Measurements from ENCODE around the gene QRICH1. TPM values are rescaled to one million over a fixed set of nuclear protein-coding genes. Genes with fewer than 3 reads are reported as not detected.

The QRICH1 gene
- total and polyA plus RNA-seq, 2 of the 13 experiments (the other 11 are each of a cell fraction or from before 2014, with no cell fraction given), result 52.6 to 102 TPM

DNA sequence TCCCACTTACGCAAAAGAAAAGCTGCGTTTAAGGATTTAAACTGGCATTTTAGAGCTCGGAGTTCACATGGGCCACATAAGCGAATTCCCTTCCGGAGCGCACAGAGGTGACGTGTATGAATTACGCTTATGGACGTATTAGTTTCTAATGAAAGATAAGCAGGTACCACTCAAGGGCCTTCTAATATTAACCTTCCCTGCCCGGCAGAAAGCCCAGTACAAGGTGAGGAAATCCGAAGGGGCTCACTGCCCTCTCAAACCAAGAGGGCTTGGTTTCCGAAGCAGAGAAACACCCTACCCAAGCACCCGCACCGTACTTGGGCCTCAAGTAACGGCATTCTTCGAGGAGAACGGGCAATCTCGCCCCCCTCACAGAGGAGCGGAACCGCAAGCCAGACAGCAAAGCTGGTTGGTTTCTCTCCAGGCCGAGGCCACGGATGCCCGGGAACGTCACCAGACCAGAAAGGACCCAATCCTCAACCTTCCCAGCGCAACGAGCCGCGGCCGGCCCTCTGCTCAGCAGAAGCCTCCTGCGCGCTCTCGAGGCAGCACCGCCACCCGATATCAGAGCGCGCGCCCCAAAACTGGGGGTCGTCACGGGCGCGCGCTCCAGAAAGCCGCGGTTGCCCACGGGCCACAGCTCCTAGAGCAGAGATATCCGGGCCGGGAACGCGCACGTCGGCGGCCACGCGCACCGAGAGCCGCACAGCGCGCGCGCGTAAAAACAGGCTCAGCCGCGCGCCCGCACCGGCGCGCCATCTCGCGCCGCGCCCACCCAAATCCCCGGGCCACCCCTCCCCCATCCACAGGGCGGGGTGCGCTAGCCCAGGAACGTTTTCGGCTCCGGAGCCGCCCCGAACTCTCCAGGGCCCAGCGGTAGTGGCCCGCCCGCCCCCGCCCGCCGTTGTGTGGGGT is 676 bp downstream of the QRICH1 start (continued):
- TF ChIP-seq, protein P1, sequence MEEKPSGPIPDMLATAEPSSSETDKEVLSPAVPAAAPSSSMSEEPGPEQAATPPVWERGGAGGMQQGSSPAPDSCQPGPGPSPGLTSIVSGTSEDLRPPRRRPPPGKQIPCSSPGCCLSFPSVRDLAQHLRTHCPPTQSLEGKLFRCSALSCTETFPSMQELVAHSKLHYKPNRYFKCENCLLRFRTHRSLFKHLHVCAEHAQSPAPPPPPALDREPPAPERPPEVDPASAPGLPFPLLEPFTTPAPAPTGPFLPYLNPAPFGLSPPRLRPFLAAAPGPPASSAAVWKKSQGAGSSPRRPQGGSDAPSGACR (CRISPR knock-in tag; IDR thresholded peaks at IDR 0.05), result no peak
- TF ChIP-seq ZBTB8A (CRISPR knock-in tag; IDR thresholded peaks at IDR 0.05; ENCODE audit: borderline replicate concordance, low read depth), result peak; percentile 58; the same call in 1 of the 2 replicates
- TF ChIP-seq ZNF367 (CRISPR knock-in tag; IDR thresholded peaks at IDR 0.05; ENCODE audit: borderline replicate concordance), result no peak
- TF ChIP-seq GATA4 (IDR thresholded peaks at IDR 0.05; ENCODE audit: borderline replicate concordance, low read depth), result no peak
- TF ChIP-seq SIN3B (IDR thresholded peaks at IDR 0.05; ENCODE audit: low read length), result no peak
- TF ChIP-seq ZNF232 (CRISPR knock-in tag; IDR thresholded peaks at IDR 0.05; ENCODE audit: borderline replicate concordance), result peak; percentile 79; the same call in 1 of the 2 replicates
- TF ChIP-seq ZNF17 (CRISPR knock-in tag; IDR thresholded peaks at IDR 0.05), result no peak
- TF ChIP-seq ZNF510 (CRISPR knock-in tag; IDR thresholded peaks at IDR 0.05; ENCODE audit: low read depth), result 0 out of 2 replicates have a peak, but pooled peaks have one; percentile 56
- TF ChIP-seq, protein P2, sequence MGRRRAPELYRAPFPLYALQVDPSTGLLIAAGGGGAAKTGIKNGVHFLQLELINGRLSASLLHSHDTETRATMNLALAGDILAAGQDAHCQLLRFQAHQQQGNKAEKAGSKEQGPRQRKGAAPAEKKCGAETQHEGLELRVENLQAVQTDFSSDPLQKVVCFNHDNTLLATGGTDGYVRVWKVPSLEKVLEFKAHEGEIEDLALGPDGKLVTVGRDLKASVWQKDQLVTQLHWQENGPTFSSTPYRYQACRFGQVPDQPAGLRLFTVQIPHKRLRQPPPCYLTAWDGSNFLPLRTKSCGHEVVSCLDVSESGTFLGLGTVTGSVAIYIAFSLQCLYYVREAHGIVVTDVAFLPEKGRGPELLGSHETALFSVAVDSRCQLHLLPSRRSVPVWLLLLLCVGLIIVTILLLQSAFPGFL (CRISPR knock-in tag; IDR thresholded peaks at IDR 0.05), result no peak
- TF ChIP-seq, protein P3, sequence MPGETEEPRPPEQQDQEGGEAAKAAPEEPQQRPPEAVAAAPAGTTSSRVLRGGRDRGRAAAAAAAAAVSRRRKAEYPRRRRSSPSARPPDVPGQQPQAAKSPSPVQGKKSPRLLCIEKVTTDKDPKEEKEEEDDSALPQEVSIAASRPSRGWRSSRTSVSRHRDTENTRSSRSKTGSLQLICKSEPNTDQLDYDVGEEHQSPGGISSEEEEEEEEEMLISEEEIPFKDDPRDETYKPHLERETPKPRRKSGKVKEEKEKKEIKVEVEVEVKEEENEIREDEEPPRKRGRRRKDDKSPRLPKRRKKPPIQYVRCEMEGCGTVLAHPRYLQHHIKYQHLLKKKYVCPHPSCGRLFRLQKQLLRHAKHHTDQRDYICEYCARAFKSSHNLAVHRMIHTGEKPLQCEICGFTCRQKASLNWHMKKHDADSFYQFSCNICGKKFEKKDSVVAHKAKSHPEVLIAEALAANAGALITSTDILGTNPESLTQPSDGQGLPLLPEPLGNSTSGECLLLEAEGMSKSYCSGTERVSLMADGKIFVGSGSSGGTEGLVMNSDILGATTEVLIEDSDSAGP (CRISPR knock-in tag; IDR thresholded peaks at IDR 0.05; ENCODE audit: borderline replicate concordance), result no peak
- TF ChIP-seq ZNF207 (IDR thresholded peaks at IDR 0.05; ENCODE audit: borderline replicate concordance), result no peak
- peak; percentile 34 for TF ChIP-seq GABPB1 (CRISPR knock-in tag; IDR thresholded peaks at IDR 0.05)
- TF ChIP-seq, protein P4, sequence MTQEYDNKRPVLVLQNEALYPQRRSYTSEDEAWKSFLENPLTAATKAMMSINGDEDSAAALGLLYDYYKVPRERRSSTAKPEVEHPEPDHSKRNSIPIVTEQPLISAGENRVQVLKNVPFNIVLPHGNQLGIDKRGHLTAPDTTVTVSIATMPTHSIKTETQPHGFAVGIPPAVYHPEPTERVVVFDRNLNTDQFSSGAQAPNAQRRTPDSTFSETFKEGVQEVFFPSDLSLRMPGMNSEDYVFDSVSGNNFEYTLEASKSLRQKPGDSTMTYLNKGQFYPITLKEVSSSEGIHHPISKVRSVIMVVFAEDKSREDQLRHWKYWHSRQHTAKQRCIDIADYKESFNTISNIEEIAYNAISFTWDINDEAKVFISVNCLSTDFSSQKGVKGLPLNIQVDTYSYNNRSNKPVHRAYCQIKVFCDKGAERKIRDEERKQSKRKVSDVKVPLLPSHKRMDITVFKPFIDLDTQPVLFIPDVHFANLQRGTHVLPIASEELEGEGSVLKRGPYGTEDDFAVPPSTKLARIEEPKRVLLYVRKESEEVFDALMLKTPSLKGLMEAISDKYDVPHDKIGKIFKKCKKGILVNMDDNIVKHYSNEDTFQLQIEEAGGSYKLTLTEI (CRISPR knock-in tag; conservative IDR thresholded peaks at IDR 0.05), result no peak
- no peak for TF ChIP-seq NPAS2 (CRISPR knock-in tag; IDR thresholded peaks at IDR 0.05; ENCODE audit: borderline replicate concordance)
- TF ChIP-seq NR2F6 (IDR thresholded peaks at IDR 0.05), result no peak
- no peak for TF ChIP-seq NR2F6 (CRISPR knock-in tag; IDR thresholded peaks at IDR 0.05)
- TF ChIP-seq PAX8 (CRISPR knock-in tag; IDR thresholded peaks at IDR 0.05; ENCODE audit: borderline replicate concordance), result 0 out of 2 replicates have a peak, but pooled peaks have one; percentile 41
- no peak for TF ChIP-seq MTA3 (CRISPR knock-in tag; IDR thresholded peaks at IDR 0.05)
- TF ChIP-seq, protein P5, sequence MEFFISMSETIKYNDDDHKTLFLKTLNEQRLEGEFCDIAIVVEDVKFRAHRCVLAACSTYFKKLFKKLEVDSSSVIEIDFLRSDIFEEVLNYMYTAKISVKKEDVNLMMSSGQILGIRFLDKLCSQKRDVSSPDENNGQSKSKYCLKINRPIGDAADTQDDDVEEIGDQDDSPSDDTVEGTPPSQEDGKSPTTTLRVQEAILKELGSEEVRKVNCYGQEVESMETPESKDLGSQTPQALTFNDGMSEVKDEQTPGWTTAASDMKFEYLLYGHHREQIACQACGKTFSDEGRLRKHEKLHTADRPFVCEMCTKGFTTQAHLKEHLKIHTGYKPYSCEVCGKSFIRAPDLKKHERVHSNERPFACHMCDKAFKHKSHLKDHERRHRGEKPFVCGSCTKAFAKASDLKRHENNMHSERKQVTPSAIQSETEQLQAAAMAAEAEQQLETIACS (CRISPR knock-in tag; IDR thresholded peaks at IDR 0.05), result peak; percentile 97
- TF ChIP-seq ZNF501 (CRISPR knock-in tag; IDR thresholded peaks at IDR 0.05), result peak; percentile 34; the same call in 1 of the 2 replicates
- no peak for TF ChIP-seq ZNF747 (CRISPR knock-in tag; IDR thresholded peaks at IDR 0.05; ENCODE audit: borderline replicate concordance)
- TF ChIP-seq ASH2L (IDR thresholded peaks at IDR 0.05; ENCODE audit: insufficient read length, low read depth, low read length), result no peak

Measured in HepG2 (cell line).